Stimulated activated CD8-positive, alpha-beta memory T cell treated with anti-CD3 and anti-CD28 coated beads, Interleukin-15, amount 100 ng/mL, for 4 hours (primary cell): ENCODE results near the gene HIF3A.
"Not testable (repeated sequence)": the region's sequence is repeated elsewhere in the genome, so short reads cannot be mapped to it uniquely, and the experiment has no call there.

Experiments
- DNase-seq, 2 donors: peaks; one replicate each; pipeline ENCODE4 v3.0.0-alpha.2; 2020; ENCODE audit warnings: low read depth in 2 of 2

The HIF3A gene

DNA sequence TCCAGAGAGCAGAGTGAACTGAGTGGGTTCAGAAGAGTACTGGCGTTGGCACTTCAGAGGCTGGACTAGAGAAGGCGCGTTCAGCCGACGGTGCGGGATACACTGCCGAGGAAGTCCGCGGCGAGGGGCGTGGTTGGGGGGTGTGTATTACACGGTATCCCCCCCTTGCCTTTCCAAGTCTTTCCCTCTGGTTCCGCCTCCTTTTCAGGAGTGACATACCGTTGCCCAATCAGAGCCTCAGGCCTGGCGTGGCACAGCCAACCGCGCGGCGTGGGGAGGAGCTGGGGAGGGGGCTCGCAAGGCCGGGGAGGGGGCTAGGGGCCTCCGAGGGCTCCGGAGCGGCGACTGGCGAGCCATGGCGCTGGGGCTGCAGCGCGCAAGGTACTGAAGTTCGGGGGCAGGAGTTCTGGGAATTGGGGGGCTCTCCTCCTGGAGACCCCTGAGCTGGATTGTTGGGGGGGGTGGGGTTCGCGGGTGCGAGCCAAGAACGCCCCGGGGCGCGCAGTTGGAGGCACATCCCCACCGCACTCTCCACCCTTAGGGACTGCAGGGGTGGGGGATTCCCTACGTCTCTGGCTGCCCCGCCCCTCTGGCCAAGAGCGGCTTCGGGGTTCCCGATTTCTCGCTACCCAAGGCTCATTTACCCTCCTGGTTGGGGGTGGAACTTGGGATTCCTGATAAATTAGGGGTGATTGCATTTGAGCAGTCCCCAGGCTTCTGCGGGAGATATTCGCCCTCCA is at the start of gene HIF3A:
Gene HIF3A, plus strand, starts transcription at position 321 of the 740 bp plus-strand sequence. Its CDS starts 35 bp downstream, at position 356.
- no peak for DNase-seq

DNA sequence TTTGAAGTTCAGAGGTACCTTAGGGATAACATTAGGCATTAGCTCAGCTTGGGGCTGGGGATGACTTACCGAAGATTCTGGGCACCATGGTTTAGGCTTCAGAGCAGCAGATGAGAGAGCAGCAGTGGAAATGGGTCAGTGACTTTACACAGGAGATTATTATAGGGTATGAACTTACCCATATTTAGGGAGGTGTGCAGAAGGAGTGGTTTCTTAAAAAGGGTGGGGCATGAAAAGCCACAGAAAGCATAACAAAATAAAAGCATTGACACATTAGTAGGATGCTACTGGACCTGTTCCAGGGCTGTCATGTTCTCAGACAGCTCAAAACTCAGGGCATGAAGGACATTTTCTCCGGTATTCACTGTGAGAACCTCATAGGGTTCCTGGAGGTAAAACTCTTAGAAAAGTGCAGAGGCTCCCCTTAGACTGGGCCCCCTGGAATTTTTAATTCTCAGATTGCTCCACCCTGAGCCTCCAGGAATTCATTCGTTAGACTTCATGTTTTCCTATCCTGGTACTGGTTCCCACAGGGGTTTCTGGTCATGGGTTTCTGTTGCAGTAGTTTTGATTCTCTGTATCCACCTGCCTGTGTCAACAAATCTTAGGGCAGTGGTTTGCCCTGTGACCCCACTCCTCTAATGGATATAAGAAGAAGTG is 46.6 kb upstream of the HIF3A start:
- DNase-seq: no peak

DNA sequence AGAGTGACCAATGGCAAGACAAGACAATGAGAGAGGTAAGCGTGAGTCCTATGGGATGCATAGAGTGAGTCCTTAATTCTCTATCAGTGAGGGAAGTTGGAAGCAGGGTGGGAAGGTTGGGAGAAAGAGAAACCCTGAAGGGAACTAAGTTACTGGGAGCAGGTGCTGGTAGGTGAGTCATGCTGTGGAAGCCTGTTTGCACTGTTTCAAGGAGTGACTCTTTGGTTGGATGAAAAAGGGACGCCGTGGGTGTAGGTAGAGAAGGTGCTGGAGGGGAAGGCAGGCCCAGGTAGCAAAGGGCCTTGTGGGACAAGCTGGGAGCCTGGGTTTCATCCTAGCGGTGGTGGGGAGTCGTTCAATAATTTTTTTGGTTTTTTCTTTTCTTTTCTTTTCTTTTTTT is 45.4 kb upstream of the HIF3A start:
- DNase-seq: no peak

DNA sequence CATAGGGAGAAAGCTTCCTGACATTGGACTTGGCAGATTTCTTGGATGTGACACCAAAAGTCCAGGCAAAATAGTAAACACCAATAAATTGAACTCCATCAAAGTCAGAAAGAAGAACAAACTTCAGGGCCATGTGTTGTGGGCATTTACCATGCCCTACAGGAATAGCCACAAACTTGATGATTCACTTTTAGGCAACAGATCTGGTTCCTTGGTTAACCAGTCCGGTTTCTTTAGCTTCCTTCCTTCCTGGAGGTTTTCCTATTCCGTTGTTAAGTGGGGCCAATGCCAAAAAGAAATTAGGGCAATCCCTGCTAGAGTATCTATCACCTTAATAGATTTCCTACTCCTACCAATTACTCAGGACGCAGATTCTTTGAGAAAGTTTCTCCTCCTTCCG is 42.1 kb upstream of the HIF3A start:
- no peak for DNase-seq

DNA sequence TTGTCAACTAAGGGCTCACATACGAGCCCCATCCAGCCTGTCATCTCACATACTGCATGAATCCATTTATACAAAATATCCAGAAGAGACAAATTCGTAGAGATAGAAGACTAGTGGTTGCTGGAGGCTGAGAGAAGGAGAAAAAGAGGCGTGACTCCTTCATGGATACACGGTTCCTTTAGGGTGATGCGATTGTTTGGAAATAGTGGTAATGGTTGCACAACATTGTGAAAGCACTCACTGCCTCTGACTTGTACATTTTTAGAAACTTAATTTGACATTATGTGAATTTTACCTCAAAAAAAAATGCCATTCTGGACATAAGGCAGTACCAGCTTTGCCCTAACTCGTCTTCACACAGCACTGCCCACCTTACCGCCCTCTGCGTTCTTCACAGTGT is 40.0 kb upstream of the HIF3A start:
- no peak for DNase-seq

DNA sequence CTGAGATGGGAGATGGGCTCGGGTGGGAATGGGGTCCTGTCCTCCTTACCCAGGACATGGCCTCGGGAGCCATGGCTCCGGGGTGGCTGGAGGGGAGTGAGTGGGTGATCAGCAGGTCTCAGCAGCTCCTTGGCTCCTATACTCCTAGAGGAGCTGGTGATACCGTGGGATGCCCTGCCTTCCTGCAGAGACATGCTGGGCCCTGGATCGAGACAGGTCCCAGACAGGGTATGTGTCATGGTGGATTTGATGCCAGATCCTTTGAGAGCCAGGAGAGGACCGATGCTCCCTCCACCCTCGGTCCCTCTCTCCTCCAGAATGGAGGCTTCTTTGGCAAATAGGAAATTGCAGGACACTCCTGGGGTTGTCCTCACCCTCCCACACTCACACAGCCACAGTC is 35.3 kb upstream of the HIF3A start:
- DNase-seq: not testable (repeated sequence)

DNA sequence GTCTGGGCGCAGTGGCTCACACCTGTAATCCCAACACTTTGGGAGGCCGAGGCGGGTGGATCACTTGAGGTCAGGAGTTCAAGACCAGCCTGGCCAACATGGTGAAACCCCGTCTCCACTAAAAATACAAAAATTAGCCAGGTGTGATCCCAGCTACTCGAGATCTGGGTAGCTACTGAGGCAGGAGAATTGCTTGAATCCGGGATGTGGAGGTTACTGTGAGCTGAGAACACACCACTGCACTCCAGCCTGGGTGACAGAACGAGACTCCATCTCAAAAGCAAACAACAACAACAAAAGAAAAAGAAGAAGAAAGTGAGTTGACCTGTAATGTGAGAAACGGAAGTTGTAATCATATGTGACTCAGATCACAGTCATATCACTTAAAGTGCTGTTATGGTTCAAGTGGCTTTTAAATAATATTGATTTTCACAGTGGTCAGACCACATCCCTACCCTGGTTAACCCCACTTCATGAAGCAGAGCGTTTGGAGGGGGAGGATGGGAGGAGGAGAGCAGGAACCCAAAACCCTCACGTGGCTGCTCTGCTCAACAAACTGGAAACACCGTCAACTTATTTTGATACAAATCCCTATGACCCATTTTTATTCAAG is 34.1 kb upstream of the HIF3A start:
- DNase-seq: peak in 1 of 2 donors; percentile 38

DNA sequence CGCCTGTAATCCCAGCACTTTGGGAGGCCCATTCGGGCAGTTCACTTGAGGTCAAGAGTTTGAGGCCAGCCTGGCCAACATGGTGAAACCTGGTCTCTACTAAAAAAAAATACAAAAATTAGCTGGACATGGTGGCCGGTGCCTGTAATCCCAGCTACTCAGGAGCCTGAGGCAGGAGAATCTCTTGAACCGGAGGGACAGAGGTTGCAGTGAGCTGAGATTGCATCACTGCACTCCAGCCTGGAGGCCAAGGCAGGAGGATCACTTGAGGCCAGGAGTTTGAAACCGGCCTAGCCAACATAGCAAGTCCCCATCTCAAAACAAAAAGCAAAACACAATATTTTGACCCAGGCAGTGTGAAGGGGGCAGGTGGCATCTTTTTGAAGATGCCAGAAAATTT is 32.0 kb upstream of the HIF3A start:
- DNase-seq: not testable (repeated sequence)

DNA sequence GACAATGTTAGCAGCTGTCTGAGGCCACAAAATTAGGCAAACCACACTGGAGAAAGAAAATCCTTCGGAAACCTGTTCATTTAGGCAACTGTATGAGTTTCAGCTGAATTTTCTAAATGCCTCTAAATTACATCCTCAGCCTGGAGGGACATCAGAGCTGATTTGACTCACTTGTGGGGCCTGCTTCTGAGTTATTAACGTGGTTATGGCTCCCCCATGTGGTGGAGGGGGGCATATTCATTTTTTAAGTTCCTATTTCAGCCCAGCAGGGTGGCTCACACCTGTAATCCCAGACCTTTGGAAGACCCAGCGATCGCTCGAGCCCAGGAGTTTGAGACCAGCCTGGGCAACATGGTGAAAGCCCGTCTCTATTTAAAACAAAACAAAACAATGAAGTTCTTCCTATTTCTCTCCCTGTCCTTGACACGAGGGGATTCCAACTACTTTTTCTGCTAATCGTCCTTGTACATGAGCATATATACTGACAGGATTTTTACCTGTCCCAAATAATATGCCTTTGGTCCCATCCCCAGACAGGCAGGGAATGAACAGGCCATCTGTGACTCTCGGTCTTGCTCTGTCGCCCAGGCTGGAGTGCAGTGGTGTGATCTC is 31.5 kb upstream of the HIF3A start:
- DNase-seq: peak; percentile 12 to 45

DNA sequence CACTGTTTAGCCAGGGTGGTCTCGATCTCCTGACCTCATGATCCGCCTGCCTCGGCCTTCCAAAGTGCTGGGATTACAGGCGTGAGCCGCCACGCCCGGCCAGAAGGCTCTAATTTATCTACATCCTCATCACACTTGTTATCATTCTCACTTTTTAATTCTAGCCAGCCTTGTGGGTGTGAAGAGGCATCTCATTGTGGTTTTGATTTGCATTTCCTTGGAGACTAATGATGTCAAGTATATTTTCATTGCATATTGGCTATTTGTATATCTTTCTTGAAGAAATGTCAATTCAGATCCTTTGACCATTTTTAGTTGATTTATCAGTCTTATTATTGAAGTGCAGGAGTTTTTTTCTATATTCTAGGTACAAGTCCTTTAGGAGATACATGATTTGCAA is 27.7 kb upstream of the HIF3A start:
- no peak for DNase-seq

DNA sequence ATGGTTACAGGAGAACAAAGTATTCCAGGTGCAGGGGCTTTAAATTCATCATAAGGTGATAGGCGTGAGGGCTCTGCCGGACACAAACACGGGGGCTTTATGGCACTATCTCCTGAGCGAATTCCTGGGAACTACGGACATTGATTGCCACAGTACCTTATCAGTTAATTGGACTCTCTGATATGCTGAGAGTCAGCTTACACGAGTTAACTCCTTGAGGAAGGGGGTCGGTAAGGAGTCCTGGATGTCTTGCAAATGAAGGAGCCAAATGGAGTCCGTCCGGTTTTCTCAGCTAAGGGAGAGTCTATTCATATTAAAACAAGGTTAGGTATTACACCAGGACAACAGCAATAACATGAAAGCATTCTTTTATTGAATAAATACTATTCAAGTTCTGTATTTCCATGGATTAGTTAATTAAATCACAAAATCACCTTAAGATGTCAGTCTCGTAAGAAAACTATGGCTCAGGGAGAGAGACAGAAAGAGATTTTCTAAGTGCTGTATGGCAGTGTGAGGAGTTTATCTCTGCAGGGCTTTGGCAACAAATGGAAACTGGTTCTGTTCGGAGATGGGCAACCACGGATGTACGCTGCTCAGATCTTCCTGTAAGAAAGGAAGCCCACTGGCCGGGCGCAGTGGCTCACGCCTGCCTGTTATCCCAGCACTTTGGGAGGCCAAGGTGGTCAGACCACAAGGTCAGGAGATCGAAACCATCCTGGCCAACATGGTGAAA is 26.2 kb upstream of the HIF3A start:
- DNase-seq: no peak

DNA sequence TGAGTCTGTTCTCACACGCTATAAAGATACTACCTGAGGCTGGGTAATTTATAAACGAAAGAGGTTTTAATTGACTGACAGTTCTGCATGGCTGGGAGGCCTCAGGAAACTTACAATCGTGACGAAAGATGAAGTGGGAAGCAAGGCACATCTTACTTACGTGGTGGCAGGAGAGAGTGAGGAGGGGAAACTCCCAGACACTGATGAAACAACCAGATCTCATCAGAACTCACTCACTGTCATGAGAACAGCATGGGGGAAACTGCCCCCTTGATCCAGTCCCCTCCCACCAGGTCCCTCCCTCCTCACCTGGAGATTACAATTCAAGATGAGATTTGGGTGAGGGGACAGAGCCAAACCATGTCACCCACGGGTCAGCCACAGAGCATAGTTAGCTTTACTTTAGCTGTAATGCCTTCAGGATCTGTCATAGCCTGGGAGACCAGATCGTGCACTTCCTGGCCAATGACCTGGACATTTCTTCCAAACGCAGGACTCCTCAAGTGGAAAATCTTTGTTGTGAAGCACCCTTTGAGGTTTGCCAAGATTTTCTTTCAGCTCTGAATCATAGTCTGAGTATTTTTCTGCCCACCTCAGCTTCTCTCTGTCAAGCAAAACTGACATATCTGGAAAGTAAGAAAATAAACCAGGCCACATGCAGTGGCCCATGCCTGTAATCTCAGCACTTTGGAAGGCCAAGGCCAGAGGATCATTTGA is 25.2 kb upstream of the HIF3A start:
- no peak for DNase-seq

DNA sequence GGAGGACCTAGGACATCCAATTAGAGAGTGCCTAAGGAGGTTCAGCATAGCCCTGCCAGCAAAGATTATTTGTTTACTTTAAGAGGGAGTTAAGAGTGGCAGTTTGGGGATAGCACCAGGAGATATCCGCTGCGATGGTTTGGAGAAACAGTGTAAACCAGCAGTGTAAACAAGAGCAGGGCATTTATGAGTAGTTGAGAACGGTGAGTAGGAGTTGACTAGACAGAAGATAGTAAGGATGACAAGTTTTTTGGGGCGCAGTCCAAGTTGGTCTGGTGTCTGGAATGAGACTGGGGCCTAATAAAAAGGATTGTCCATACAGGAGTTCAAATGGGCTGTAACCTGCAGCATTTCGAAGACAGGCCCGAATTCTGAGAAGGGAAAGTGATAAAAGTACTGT is 22.9 kb upstream of the HIF3A start:
- not testable (repeated sequence) for DNase-seq

DNA sequence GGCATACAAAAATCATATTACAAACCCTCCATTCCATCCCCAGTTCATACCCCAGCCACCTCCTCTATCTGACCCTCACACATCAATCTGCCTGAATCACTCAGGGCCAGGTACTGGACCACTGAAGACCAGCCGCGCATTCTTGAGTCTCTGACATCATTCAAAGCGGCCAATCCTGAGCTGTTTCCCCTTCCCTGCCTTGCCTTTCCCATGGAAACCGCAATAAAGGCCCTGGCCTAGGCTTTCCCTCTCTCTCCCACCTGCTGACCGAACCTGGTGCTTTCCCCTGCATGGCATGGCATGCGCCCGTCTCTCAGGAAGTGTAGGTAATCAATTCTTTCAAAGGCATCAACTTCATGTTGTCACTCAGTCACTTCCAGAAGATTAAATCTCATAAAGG is 17.7 kb upstream of the HIF3A start:
- no peak for DNase-seq

DNA sequence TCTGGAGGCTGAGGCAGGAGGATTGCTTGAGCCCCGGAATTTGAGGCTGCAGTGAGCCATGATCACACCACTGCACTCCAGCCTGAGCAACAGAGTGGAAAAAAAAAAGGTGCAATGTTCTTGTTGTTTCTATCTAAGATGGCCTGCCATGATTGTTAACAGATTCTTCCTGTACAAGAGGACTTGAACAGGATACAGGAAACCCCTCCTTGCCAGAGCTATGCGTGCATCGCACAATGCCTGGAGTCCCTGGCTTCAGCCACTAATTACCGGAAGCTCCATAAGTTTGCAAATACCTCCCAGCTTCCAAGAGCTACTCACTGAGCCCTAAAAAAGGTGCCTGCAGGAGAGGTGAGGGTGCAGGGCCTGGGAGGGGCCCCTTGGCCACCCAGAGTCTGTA is 13.1 kb upstream of the HIF3A start:
- DNase-seq: no peak

DNA sequence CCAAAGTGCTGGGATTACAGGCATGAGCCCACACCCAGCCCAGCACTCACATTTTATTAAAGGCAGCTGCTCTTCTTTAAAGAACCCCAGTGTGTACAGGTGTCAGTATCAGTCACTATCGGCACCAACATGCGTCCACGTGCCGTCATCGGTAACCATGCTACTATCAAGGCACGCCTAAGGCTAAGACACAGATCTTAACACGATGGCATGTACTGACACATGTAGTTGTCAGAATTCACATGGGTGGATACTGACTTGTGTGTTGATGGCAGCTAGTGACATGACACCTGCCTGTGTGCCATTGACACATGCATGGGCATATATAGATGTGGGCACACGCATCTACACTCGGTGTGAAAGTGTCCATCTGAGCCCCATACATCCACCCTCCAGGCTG is 12.2 kb upstream of the HIF3A start:
- no peak for DNase-seq

DNA sequence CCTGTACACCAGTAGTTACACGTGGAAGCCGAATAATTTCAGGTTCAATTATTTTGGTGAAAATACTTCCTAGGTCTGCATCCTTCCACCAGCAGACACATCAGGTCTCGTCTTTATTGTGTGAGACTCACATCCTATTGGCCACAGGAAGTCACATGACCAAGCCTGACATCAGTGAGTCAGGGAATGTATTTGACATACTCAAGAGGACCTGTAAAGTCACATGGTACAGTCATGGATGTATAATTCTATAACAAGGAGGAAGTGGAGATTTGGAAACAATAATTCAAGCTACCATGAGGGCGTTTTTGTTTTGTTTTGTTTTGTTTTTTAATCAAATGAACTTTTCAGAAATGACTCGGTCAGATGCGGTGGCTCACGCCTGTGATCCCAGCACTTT is 9.3 kb upstream of the HIF3A start:
- no peak for DNase-seq

DNA sequence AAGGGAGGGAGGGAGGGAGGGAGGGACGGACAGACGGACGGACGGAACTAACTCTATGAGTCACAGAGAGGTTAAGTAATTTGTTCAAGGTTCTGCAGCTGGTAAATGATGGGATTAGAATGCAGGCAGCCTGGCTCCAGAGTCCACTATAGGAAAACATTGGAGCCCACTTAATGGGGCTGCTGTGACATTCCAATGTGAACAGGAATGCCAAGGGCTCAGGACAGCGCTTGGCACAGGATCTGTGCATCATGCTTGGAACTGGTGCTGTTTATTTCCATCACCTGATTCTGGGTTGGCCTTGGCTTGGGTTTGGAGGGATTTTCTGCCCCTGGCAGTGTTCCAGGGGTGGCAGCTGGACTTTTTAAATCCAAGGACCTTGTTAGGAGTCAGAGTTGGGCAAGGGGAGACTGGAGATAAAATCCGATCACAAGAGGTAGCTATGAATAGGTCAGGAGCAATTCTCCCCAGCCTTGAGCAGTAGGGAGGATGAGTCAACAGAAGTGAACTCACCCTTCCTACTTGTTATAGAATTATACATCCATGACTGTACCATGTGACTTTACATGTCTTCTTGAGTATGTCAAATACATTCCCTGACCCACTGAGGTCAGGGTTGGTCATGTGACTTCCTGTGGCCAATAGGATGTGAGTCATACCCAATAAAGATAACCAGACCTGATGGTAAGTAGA is 7.8 kb upstream of the HIF3A start:
- no peak for DNase-seq

DNA sequence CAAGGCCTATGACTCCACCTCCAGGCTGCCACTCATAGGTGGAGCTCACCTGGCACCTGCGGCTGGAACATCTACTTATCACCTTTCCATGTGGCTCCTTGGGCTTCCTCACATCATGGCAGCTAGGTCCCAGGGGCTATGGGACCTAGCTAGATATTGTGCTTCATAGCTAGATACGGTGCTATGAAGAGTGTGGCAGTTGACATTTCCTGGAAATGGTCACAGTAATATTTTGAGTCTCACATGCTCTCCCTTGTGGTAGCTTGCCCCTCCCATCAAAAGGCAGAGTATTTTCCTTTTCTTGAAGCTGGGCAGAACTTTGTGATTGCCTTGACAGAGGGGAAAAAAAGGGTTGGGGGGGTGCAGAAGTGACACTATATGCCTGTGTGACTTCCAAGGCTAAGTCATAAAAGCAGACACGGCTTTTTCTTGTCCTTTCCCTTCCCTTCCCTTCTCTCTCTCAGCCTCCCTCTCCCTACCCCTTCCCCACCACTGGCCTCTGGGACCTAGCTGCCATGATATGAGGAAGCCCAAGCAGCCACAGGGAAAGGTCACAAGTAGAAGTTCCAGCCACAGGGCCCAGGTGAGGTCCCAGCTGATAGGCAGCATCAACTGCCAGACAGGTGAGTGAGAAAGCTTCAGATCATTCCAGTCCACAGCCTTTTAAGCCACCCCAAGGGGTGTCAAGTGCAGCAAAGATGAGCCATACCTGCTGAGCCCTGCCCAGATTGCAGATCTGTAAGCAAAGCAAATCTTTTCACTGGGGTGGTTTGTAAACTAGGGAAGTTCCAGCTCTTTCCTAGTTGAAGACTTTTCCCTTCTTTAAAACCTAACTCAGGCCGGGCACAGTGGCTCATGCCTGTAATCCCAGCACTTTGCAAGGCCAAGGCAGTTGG is 6.9 kb upstream of the HIF3A start:
- DNase-seq: no peak

DNA sequence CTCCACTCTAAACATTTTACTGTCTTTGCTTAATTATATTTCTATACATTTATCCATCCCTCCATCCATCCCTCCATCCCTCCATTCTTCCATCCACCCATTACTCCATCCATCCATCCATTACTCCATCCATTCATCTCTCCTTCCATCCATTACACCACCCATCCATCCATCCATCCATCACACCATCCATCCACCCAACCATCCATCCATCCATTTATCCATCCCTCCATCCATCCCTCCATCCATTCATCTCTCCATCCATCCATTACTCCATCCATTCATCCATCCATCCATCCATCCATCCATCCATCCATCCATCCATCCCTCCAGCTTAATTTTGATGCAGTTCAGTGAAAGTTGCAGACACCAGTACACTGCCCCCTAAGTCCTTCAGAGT is 5.0 kb upstream of the HIF3A start:
- DNase-seq: no peak
